Stomach (tissue), 9 donors: Measurements from ENCODE around the gene CAVIN4. TPM values are rescaled to one million over a fixed set of nuclear protein-coding genes. Genes with fewer than 3 reads are reported as not detected.

Experiments
- DNase-seq, 2 donors: peaks; one replicate each; pipeline versions ENCODE4 v3.0.0 to v3.0.0-alpha.2; 2013 to 2019
- H3K27ac ChIP-seq, 5 donors: fragments of 200-600 bp in 4 of 5; sonication (generic) in 4 of 5; one replicate each; pipeline ENCODE4 v1.5.1; 2013 to 2019; ENCODE audit warnings: mild to moderate bottlenecking in 1 of 5, moderate library complexity in 1 of 5
- H3K27me3 ChIP-seq, 3 donors: fragments of 200-600 bp; sonication (generic); one replicate each; pipeline ENCODE4 v1.5.1; 2017 to 2019; ENCODE audit warnings: mixed run types in 1 of 3
- H3K36me3 ChIP-seq, 4 donors: fragments of 200-600 bp; sonication (generic); 1 replicate in 3 of 4; 2 replicates in 1 of 4; pipeline ENCODE4 v1.5.1; 2016 to 2019
- H3K4me1 ChIP-seq, 4 donors: fragments of 200-600 bp; sonication (generic); one replicate each; pipeline ENCODE4 v1.5.1; 2016 to 2019
- H3K4me3 ChIP-seq, 4 donors: fragments of 200-600 bp; sonication (generic) in 3 of 4; one replicate each; pipeline ENCODE4 v1.5.1; 2016 to 2019; ENCODE audit warnings: mild to moderate bottlenecking in 1 of 4
- H3K9me3 ChIP-seq, 4 donors: fragments of 200-600 bp; sonication (generic); one replicate each; pipeline ENCODE4 v1.5.1; 2016 to 2019
- CTCF ChIP-seq, 7 experiments: fragments of 450-650 bp in 4 of 7; fragments of 200-600 bp in 3 of 7; sonication (generic) in 3 of 7; IDR thresholded peaks; one replicate each; pipeline ENCODE4 v1.5.1; 2016 to 2019; ENCODE audit warnings: antibody characterized with exemption in 7 of 7, control low read depth in 2 of 7, mild to moderate bottlenecking in 1 of 7
- EP300 ChIP-seq: sonication (generic); formaldehyde crosslinking; IDR thresholded peaks from one replicate; pipeline ENCODE4 v1.6.1; 2017; ENCODE audit warnings: antibody characterized with exemption
- POLR2A ChIP-seq, 4 donors: fragments of 450-650 bp; IDR thresholded peaks; one replicate each; pipeline ENCODE4 v1.6.1; 2016; ENCODE audit warnings: antibody characterized with exemption in 4 of 4, control low read depth in 2 of 4, mild to moderate bottlenecking in 1 of 4, moderate library complexity in 1 of 4
- POLR2AphosphoS5 ChIP-seq, 3 donors: sonication (generic); formaldehyde crosslinking; IDR thresholded peaks; one replicate each; pipeline ENCODE4 v1.6.1; 2016; ENCODE audit warnings: antibody characterized with exemption in 3 of 3
- WGBS, 5 donors: extraction: QIAGEN DNeasy Blood & Tissue Kit in 3 of 5; methylation state at CpG; one replicate each; pipeline versions ENCODE4 v1.1.5 to v1.1.7; 2013 to 2018; 5-methylcytosine and 5-hydroxymethylcytosine counted together
- intact Hi-C: fragments of 100-400 bp; cut with DNase I; formaldehyde crosslinking; loops from one replicate; pipeline ENCODE4 v1.15.1; 2023; ENCODE audit warnings: low total_unique reads
- polyA plus RNA-seq, 3 donors: library from polyadenylated mRNA; stranded (reverse); fragments of 200-250 nt; gene quantifications; one replicate each; pipeline ENCODE4 v1.2.3, GENCODE V29; 2013
- total RNA-seq, 5 donors: library from RNA; depleted of rRNA; stranded (reverse); fragments of >200 nt; gene quantifications; one replicate each; pipeline versions ENCODE4 v1.1.0 to v1.2.3, GENCODE V29; 2014 to 2016
- donor health status: healthy with polysubstance abuse.
- donor health status: Bipolar disorder and iron deficiency.
- donor health status: healthy.

The CAVIN4 gene
- total and polyA plus RNA-seq, 8 donors: 0.13 to 0.55 (median 0.34) TPM; not detected in 4

- peaks cover 0 to 18% (median 8%) of the 10 kb centered on the region in 4 donors for H3K4me1 ChIP-seq
- no peak overlapping the region for H3K4me3 ChIP-seq
- intact Hi-C loops: loop anchor here (10.0 kb wide), 1 partner anchor 714 kb away; no protein-coding TSS in a partner anchor
- H3K36me3 ChIP-seq: no peaks in the 10 kb centered on the region
- H3K27me3 ChIP-seq: no peaks in the 10 kb centered on the region
- no peaks in the 10 kb centered on the region for H3K9me3 ChIP-seq
- no peak overlapping the region for H3K27ac ChIP-seq
- peak; percentile 40 to 76 for DNase-seq
- no peak for TF ChIP-seq POLR2A (IDR thresholded peaks at IDR 0.05)
- peak in 3 of 7 experiments; percentile 28 to 45 (median 28) for TF ChIP-seq CTCF (IDR thresholded peaks at IDR 0.05)
These were observed 23.3 kb downstream of the CAVIN4 start for GRCh38 chr9:100601216-100601615.

GRCh38 chr9:100602342-100602801 lies 24.5 kb downstream of the CAVIN4 start:
- Histone ChIP-seq H3K27me3 (no peaks in the 10 kb centered on the region), H3K9me3 (no peaks in the 10 kb centered on the region), H3K27ac (no peak overlapping the region), H3K36me3 (no peaks in the 10 kb centered on the region), H3K4me3 (no peak overlapping the region), H3K4me1 (peaks cover 0 to 18% (median 7%) of the 10 kb centered on the region in 4 donors)
- TF ChIP-seq POLR2A (IDR thresholded peaks at IDR 0.05): no peak
- no peak for TF ChIP-seq EP300
- TF ChIP-seq POLR2AphosphoS5 (IDR thresholded peaks at IDR 0.05): no peak
- peak in 4 of 7 experiments; percentile 20 to 64 (median 52) for TF ChIP-seq CTCF (IDR thresholded peaks at IDR 0.05)
- DNase-seq: peak in 1 of 2 donors; percentile 83
- intact Hi-C loops: loop anchor here (10.0 kb wide), 1 partner anchor 712 kb away; no protein-coding TSS in a partner anchor
- 25 to 40% (median 31%) methylated on average over 2 of the region's 2 CpGs for WGBS, 5 donors

- H3K27ac ChIP-seq: no peak overlapping the region
- intact Hi-C loops: loop anchor here (10.0 kb wide), 1 partner anchor 709 kb away; no protein-coding TSS in a partner anchor
These were observed 27.5 kb downstream of the CAVIN4 start for GRCh38 chr9:100605405-100605804.

GRCh38 chr9:100619194-100619593 lies 41.3 kb downstream of the CAVIN4 start:
- 58 to 82% (median 62%) methylated on average over 3 to 5 of the region's 5 CpGs for WGBS, 5 donors
- no peaks in the 10 kb centered on the region for H3K27me3 ChIP-seq
- intact Hi-C loops: no loop called here
- no peak overlapping the region for H3K27ac ChIP-seq
- TF ChIP-seq CTCF (IDR thresholded peaks at IDR 0.05) (no peak), POLR2A (IDR thresholded peaks at IDR 0.05) (no peak), EP300 (no peak), POLR2AphosphoS5 (IDR thresholded peaks at IDR 0.05) (no peak)
- DNase-seq: no peak
- no peaks in the 10 kb centered on the region for H3K4me1 ChIP-seq
- peaks cover 0 to 19% (median 12%) of the 10 kb centered on the region in 4 donors for H3K9me3 ChIP-seq
- H3K4me3 ChIP-seq: no peak overlapping the region
- no peaks in the 10 kb centered on the region for H3K36me3 ChIP-seq

More at GRCh38 chr9:100605405-100605804, 27.5 kb downstream of the CAVIN4 start:
- WGBS, 5 donors: 13 to 46% (median 33%) methylated on average over 1 of the region's 1 CpG
- H3K9me3 ChIP-seq: no peaks in the 10 kb centered on the region
- H3K4me1 ChIP-seq: no peaks in the 10 kb centered on the region
- TF ChIP-seq CTCF (IDR thresholded peaks at IDR 0.05) (no peak), POLR2A (IDR thresholded peaks at IDR 0.05) (no peak), EP300 (no peak), POLR2AphosphoS5 (IDR thresholded peaks at IDR 0.05) (no peak)
- no peaks in the 10 kb centered on the region for H3K27me3 ChIP-seq
- no peak for DNase-seq
- H3K4me3 ChIP-seq: no peak overlapping the region
- H3K36me3 ChIP-seq: no peaks in the 10 kb centered on the region
